NCI-H748 treated with DMSO at 0.1 percent for 48 hours (cell line): ENCODE results near the gene NRP2.

Source experiments
- DNase-seq: peaks from one replicate; lab custom pipeline; 2025; lab: John Stamatoyannopoulos, UW

Gene NRP2

DNA sequence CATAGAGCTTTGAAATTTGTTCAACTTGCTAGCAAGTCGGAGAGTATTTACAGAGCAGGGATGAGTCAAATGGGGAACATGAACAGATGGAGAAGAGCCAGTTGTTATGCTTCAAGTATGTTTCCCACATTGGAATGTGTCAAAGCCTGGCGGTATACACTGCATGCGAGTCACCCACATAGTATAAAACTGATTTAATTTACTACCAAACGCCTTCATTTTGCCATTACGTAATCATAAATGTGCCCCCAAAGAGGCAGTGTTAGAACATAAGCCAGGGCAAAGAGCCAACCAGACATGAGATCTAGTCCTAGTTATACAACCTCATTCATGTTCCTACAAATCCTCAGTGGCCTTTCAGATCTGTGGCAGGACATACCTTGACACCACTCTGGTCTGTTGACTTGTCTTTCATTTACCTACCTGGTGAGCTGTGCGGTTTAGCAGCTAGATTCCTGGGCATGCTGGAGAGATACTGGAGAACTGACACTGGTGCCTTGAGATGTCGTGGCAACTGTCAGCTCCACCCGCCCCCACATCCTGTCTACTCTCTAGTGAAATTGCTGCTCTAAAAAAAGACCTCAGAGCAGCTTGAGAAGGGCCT lies 21.7 kb upstream of the NRP2 start:
- DNase-seq: no peak

- DNase-seq: no peak
Measured at GRCh38 chr2:205661281-205661680, 21.0 kb upstream of the NRP2 start.

DNA sequence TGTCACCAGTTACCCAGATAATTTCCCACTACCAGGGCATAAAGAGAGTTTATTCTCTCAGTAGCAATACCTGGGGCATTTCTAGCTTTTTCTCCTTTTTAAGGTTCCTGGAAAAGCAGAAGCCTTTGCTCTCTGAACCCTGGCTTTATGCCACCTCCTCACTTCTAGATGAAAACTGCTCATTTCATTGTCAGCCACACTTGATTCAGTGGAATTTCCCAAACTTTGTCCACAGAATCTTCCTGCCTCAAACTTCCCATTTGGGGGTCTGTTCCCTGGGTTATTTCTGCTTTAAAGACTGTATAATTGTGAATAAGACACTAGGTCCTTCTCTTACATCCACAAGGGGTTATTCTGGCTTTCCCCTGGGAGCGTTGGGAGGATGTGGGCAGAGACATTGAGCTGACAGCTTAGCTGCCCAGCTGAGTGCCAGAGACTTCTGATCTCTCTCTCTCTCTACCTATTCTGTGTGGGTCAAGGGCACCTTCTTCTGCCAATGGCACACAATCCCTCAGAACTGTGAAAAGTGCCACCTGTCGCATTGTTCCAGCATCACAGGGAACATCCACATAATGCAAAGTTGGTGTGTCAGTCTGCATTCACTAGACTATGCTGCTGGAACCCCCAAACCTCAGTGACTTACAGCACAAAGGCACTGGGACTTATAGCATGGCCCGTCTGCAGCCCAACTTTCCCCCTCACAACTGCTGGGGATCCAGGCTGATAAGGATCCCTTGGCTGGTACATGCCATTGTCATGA lies 19.9 kb upstream of the NRP2 start:
- DNase-seq: no peak

GRCh38 chr2:205665791-205666190 lies 16.5 kb upstream of the NRP2 start:
- DNase-seq: no peak

DNA sequence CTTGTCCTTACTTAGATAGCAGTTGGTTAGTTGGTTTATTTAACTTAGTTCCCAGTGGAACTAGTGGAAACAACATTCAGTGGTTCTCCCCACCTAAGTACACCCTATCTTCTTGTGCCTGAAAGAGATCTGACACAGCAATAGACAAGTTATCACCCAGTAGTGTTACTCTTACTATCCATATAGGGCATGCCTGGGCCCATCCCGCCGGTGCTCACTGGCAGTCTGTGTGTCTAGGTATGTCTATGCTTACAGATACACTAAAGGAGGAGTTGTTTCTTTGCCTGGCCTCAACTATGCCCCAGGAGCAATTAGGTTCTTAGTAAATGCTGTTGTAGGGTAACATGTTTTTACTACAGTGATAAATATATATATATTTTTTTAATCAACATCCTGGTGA lies 12.0 kb upstream of the NRP2 start:
- no peak for DNase-seq

GRCh38 chr2:205673312-205673711 lies 9.0 kb upstream of the NRP2 start:
- DNase-seq: no peak

GRCh38 chr2:205675861-205676516 lies 6.3 kb upstream of the NRP2 start:
- peak; percentile 89 for DNase-seq

GRCh38 chr2:205678541-205679142 lies 3.7 kb upstream of the NRP2 start:
- no peak for DNase-seq

GRCh38 chr2:205679410-205680009 lies 2.8 kb upstream of the NRP2 start:
- no peak for DNase-seq

- peak; percentile 91 for DNase-seq
Measured at GRCh38 chr2:205680067-205680466, 2.2 kb upstream of the NRP2 start.

- no peak for DNase-seq
Measured at GRCh38 chr2:205680903-205681302, 1.4 kb upstream of the NRP2 start.

DNA sequence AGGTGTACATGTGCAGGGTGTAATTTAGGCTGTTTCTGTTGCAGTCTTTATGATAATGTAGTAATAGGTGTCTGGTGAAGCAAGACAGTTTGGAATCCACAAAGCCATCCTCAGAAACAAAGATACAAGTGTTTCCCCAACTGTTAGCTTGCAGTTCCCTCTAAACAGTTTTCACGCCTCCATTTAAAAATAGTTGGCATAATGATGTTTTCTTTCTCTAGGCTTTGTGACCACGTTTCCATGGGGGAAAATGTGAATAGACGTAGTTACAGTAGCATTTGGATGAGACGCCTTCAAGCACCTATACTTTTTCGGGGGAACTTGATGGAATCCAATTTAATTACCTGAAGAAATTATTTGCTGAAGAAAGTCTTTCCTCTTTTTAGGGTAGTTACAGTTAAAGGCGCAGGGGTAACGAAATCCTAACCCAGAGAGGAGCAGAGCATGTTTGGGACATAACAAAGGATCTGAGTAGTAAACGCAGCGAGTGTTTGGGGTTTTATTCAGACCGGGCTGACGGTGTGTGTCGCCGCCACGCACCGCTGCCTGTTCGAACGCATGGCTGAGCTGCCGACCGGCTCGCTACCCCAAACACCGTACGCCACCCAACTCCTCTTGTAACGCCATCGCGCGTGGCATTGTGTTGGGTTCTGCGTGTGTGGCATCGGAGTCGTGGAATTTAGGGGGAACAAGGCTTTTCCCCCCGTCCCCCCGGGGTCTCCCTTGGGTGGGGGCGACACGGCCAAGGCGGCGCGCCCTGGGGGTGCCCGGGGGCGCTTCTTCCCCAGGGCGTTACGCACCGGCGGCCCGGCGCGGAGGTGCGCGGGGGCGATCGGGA lies 681 bp upstream of the NRP2 start:
- DNase-seq: no peak

- no peak for DNase-seq
Measured at GRCh38 chr2:205682971-205683501, 735 bp downstream of the NRP2 start.

GRCh38 chr2:205683502-205684367 lies 1.4 kb downstream of the NRP2 start:
- DNase-seq: no peak

GRCh38 chr2:205684871-205685313 lies 2.6 kb downstream of the NRP2 start:
- no peak for DNase-seq

GRCh38 chr2:205685314-205686055 lies 3.2 kb downstream of the NRP2 start:
- DNase-seq: peak; percentile 31

- no peak for DNase-seq
Measured at GRCh38 chr2:205686056-205686782, 3.9 kb downstream of the NRP2 start.

GRCh38 chr2:205686783-205687640 lies 4.7 kb downstream of the NRP2 start:
- DNase-seq: no peak
